ENCODE results near the gene PTPRN2.

Gene PTPRN2

DNA sequence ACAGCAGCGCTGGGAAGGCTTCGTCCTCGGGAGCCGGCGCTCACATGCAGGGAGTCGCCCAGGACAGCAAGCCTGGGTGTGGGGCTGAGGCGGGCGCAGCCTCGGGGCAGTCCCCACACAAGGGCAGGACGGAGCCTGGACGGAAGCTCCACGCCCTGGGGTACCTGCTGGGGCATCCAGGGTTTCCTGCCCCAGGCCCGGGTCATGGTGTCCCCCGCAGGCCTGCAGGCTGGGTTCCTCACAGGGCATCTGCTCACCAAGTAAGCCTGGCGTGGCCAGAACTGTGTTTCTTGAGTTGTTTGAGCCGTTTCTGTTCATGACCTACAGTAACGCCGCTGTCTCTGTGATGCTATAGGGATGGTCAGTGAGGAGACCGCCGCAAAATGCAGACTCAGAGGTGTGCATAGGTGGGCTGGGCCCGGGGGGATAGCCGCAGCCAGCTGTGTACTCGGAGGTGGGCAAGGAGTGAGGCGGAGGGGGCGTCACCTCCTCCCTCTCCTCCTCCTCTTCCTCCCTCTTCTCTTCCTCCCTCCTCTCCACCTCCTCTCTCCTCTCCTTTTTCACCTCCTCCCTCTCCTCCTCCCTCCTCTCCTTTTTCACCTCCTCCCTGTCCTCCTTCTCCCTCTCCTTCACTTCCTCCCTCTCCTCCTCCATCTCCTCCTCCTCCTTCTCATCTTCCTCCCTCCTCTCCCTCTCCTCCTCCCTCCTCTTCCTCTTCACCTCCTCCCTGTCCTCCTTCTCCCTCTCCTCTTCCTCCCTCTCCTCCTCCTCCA lies 811.9 kb downstream of the PTPRN2 start:
- no peaks in the 10 kb centered on the region for H3K36me3 ChIP-seq (ENCODE audit: insufficient read depth, low read length)
- H3K9me3 ChIP-seq (ENCODE audit: low read length): no peaks in the 10 kb centered on the region
- H3K27me3 ChIP-seq (ENCODE audit: control insufficient read depth in 1 of 2, insufficient read depth in 2 of 2, low read length in 2 of 2): no peaks in the 10 kb centered on the region
- H3K9ac ChIP-seq (ENCODE audit: low read length): no peak overlapping the region
- H3K27ac ChIP-seq (ENCODE audit: low read depth, low read length): no peak overlapping the region
- no peak overlapping the region for H3K4me3 ChIP-seq (ENCODE audit: low read depth in 1 of 2, low read length in 2 of 2)
- no peaks in the 10 kb centered on the region for H3K4me1 ChIP-seq (ENCODE audit: insufficient read depth, low read length)

DNA sequence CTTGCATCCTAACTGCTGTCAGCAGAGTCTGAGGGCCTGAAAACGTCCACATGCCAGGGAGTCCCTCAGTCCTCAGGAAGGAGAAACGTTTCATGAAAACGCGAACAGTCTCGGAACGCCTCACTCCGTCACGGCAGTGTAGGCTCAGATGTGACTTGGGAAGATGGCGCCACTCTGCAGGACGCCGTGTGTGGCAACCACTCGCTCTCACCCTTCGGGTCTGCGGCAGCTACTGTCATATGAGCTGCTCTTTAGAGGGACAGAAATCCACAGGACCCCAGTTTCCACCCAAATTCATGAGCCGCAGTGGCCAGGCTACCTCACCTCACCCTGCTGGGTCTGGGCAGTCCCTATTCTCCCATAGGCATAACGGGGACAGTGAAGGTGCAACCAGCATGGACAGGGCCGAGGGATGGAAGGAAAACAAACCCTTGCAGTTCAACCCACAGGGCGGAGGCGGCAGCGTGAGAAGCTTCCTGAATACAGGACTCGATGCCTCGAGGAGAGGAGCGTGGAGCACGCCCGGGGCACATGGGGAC lies 812.5 kb downstream of the PTPRN2 start:
- H3K9me3 ChIP-seq (ENCODE audit: low read length): no peaks in the 10 kb centered on the region
- H3K4me3 ChIP-seq (ENCODE audit: low read depth in 1 of 2, low read length in 2 of 2): no peak overlapping the region
- no peak overlapping the region for H3K27ac ChIP-seq (ENCODE audit: low read depth, low read length)
- no peaks in the 10 kb centered on the region for H3K36me3 ChIP-seq (ENCODE audit: insufficient read depth, low read length)
- H3K9ac ChIP-seq (ENCODE audit: low read length): no peak overlapping the region
- no peaks in the 10 kb centered on the region for H3K27me3 ChIP-seq (ENCODE audit: control insufficient read depth in 1 of 2, insufficient read depth in 2 of 2, low read length in 2 of 2)
- H3K4me1 ChIP-seq (ENCODE audit: insufficient read depth, low read length): no peaks in the 10 kb centered on the region

DNA sequence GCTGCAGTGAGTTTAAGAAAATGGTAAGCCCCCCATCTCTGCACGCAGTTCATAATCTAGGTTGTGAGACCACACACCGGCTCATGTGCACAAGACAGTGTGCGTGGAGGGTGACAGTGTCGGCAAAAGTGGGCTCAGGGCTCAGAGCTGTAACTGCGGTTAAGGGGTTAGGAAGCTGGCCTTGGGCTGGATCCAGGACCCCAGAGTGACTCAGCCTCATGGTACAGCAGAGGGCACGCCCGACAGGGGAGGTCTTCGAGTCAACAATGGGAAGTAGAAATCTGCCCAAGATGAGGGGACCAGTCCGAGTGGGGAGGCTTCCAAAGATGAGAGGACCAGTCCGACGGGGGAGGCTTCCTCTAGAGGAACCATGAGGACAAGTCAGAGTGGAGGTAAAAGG lies 813.1 kb downstream of the PTPRN2 start:
- Histone ChIP-seq H3K9me3 (ENCODE audit: low read length) (no peaks in the 10 kb centered on the region), H3K27me3 (ENCODE audit: control insufficient read depth in 1 of 2, insufficient read depth in 2 of 2, low read length in 2 of 2) (no peaks in the 10 kb centered on the region), H3K36me3 (ENCODE audit: insufficient read depth, low read length) (no peaks in the 10 kb centered on the region), H3K9ac (ENCODE audit: low read length) (no peak overlapping the region), H3K27ac (ENCODE audit: low read depth, low read length) (no peak overlapping the region), H3K4me1 (ENCODE audit: insufficient read depth, low read length) (no peaks in the 10 kb centered on the region), H3K4me3 (ENCODE audit: low read depth in 1 of 2, low read length in 2 of 2) (no peak overlapping the region)

DNA sequence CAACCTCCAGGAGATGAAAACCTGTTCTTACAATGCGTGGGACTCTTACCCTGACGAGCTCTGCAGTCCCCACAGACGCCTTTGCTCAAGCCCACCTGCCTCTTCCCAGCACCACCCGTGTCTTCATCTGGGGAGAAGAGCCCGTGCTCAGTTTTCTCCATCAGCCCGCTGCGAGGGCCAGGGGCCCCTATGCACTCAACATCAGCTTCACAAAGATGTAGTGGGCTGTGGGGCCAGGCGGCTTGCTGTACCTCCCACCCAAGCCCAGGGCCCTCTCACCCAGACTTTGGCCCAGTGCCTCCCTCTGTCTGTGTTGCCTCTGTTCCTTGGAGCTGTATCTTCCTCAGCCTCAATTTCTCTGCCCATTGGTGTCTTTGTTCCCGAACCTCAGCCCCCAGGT lies 814.3 kb downstream of the PTPRN2 start:
- Histone ChIP-seq H3K36me3 (ENCODE audit: insufficient read depth, low read length) (no peaks in the 10 kb centered on the region), H3K9me3 (ENCODE audit: low read length) (no peaks in the 10 kb centered on the region), H3K9ac (ENCODE audit: low read length) (no peak overlapping the region), H3K4me3 (ENCODE audit: low read depth in 1 of 2, low read length in 2 of 2) (no peak overlapping the region), H3K27me3 (ENCODE audit: control insufficient read depth in 1 of 2, insufficient read depth in 2 of 2, low read length in 2 of 2) (no peaks in the 10 kb centered on the region), H3K4me1 (ENCODE audit: insufficient read depth, low read length) (no peaks in the 10 kb centered on the region), H3K27ac (ENCODE audit: low read depth, low read length) (no peak overlapping the region)

DNA sequence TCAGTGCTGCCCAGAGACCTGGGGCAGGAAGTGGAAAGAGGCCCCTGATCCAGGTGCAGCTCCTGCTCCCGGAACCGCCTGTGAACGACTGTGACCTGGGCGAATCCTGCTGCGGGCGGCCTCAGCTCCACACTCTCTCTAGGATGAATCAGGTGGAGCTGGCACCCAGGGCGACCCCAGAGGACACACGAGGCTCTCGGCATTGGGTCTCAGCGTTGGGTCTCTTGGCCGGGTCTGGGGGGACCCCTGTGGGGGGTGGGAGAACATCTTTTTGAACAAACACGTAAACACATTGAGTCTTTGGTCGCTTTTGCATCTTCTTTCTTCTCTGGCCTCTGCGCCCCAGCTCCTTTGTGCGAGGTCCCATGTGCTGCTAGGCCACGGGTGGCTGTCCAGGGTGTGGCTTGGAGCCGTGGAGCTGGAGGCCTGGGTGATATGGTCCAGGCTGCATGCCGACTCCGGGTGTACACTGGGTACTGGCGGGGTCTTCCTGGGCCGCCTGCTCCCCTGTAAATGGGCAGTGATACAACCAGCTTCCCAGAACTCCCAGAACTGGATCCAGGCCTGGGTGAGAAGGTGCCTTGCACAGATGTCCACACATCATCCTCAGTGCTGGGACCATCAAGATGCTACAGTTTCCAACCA lies 815.0 kb downstream of the PTPRN2 start:
- no peak overlapping the region for H3K27ac ChIP-seq (ENCODE audit: low read depth, low read length)
- H3K9ac ChIP-seq (ENCODE audit: low read length): no peak overlapping the region
- no peaks in the 10 kb centered on the region for H3K4me1 ChIP-seq (ENCODE audit: insufficient read depth, low read length)
- H3K9me3 ChIP-seq (ENCODE audit: low read length): no peaks in the 10 kb centered on the region
- H3K4me3 ChIP-seq (ENCODE audit: low read depth in 1 of 2, low read length in 2 of 2): no peak overlapping the region
- no peaks in the 10 kb centered on the region for H3K36me3 ChIP-seq (ENCODE audit: insufficient read depth, low read length)
- H3K27me3 ChIP-seq (ENCODE audit: control insufficient read depth in 1 of 2, insufficient read depth in 2 of 2, low read length in 2 of 2): no peaks in the 10 kb centered on the region

DNA sequence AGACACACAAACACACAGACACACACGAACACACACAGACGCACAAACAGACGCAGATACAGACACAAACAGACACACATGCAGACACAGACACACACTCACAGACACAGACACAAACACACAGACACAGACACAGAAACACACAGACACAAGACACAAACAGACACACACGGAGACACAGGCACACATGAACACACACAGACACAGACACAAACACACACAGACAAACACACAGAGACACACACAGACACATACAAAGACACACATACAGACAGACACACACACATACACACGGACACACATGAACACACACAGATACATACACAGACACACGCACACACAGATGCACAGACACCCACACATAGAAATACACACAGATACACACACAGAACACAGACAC lies 815.9 kb downstream of the PTPRN2 start:
- no peak overlapping the region for H3K4me3 ChIP-seq (ENCODE audit: low read depth in 1 of 2, low read length in 2 of 2)
- H3K9ac ChIP-seq (ENCODE audit: low read length): no peak overlapping the region
- no peaks in the 10 kb centered on the region for H3K9me3 ChIP-seq (ENCODE audit: low read length)
- H3K4me1 ChIP-seq (ENCODE audit: insufficient read depth, low read length): no peaks in the 10 kb centered on the region
- no peaks in the 10 kb centered on the region for H3K27me3 ChIP-seq (ENCODE audit: control insufficient read depth in 1 of 2, insufficient read depth in 2 of 2, low read length in 2 of 2)
- H3K36me3 ChIP-seq (ENCODE audit: insufficient read depth, low read length): no peaks in the 10 kb centered on the region
- H3K27ac ChIP-seq (ENCODE audit: low read depth, low read length): no peak overlapping the region

DNA sequence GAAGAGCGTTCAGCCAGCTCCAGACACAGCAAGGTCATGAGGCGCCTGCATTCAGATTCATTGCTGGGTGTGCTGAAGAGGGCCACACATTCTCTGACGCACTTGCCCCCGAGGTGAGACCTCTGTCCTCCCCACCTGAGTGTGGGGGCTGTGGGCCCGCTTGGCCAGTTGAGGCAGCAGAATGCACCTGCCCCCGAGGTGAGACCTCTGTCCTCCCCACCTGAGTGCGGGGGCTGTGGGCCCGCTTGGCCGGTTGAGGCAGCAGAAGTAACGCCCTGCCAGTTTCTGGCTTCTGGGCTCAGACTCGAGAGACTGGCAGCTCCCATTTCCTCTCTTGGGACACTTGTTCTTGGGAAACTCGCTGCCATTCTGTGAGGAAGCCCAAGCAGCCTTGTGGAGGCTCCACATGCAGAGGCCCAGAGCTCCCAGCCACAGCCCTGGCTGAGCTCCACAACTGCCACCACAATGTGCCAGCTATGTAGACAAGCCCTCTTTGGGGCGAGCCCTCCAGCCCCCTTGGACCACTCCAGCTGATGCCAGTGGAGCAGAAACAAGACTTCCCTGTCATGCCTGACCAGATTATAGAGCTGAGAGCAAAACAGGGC lies 816.8 kb downstream of the PTPRN2 start:
- H3K4me3 ChIP-seq (ENCODE audit: low read depth in 1 of 2, low read length in 2 of 2): no peak overlapping the region
- H3K4me1 ChIP-seq (ENCODE audit: insufficient read depth, low read length): no peaks in the 10 kb centered on the region
- no peaks in the 10 kb centered on the region for H3K27me3 ChIP-seq (ENCODE audit: control insufficient read depth in 1 of 2, insufficient read depth in 2 of 2, low read length in 2 of 2)
- H3K27ac ChIP-seq (ENCODE audit: low read depth, low read length): no peak overlapping the region
- no peak overlapping the region for H3K9ac ChIP-seq (ENCODE audit: low read length)
- H3K36me3 ChIP-seq (ENCODE audit: insufficient read depth, low read length): no peaks in the 10 kb centered on the region
- no peaks in the 10 kb centered on the region for H3K9me3 ChIP-seq (ENCODE audit: low read length)

DNA sequence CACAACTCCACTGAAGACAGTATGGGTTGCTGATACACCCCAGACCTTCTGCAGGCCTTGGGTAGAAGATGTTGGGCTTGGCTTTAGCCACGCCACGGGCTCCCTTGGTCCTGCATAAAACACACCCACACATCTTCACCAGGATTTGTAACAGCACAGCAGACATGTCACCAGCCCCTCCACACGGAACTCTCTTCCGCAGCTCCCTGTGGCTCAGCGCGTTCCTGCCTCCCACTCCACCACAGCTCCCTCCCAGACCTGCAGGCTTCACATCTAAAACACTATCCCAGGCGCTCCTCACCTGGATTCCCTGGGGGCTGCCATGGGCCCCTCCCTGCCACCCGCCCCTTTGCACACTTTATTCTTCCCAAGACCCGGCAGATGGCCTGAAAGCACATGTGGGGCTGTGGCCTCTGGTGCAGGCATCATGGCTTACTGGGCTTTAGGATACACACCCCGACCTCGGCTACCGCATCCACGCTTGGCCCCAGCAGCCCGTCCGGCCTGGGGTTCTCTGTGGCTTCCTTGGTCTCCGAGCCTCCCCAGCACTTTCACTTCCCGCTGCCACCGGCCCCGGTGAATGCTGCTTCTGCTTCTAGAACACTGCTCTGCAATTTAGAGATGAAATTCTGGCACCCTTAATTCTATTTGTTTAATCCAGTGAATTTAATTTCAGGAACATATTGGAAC lies 818.0 kb downstream of the PTPRN2 start:
- no peak overlapping the region for H3K4me3 ChIP-seq (ENCODE audit: low read depth in 1 of 2, low read length in 2 of 2)
- H3K27me3 ChIP-seq (ENCODE audit: control insufficient read depth in 1 of 2, insufficient read depth in 2 of 2, low read length in 2 of 2): no peaks in the 10 kb centered on the region
- no peaks in the 10 kb centered on the region for H3K36me3 ChIP-seq (ENCODE audit: insufficient read depth, low read length)
- no peaks in the 10 kb centered on the region for H3K4me1 ChIP-seq (ENCODE audit: insufficient read depth, low read length)
- no peak overlapping the region for H3K27ac ChIP-seq (ENCODE audit: low read depth, low read length)
- no peak overlapping the region for H3K9ac ChIP-seq (ENCODE audit: low read length)
- H3K9me3 ChIP-seq (ENCODE audit: low read length): no peaks in the 10 kb centered on the region

DNA sequence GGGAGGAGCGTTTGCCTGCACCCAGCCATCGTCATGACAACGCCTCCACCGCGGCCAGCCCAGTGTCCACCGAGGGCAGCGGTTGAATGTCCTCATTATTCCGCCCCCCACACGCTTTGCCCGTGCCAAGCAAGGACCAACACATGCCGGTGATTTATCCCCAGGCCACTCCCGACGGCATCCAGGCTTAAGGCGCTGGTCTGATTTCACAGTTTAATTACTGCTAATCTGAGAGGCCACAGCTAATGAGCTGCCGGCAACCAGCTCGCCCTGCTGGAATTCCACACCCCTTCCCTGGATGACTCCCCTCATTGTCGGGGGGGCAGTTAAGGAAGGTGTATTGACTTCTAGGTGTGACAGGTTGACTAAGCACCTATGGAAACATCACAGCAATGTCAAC lies 818.5 kb downstream of the PTPRN2 start:
- Histone ChIP-seq H3K27ac (ENCODE audit: low read depth, low read length) (no peak overlapping the region), H3K9me3 (ENCODE audit: low read length) (no peaks in the 10 kb centered on the region), H3K27me3 (ENCODE audit: control insufficient read depth in 1 of 2, insufficient read depth in 2 of 2, low read length in 2 of 2) (no peaks in the 10 kb centered on the region), H3K4me3 (ENCODE audit: low read depth in 1 of 2, low read length in 2 of 2) (no peak overlapping the region), H3K4me1 (ENCODE audit: insufficient read depth, low read length) (no peaks in the 10 kb centered on the region), H3K9ac (ENCODE audit: low read length) (no peak overlapping the region), H3K36me3 (ENCODE audit: insufficient read depth, low read length) (no peaks in the 10 kb centered on the region)

DNA sequence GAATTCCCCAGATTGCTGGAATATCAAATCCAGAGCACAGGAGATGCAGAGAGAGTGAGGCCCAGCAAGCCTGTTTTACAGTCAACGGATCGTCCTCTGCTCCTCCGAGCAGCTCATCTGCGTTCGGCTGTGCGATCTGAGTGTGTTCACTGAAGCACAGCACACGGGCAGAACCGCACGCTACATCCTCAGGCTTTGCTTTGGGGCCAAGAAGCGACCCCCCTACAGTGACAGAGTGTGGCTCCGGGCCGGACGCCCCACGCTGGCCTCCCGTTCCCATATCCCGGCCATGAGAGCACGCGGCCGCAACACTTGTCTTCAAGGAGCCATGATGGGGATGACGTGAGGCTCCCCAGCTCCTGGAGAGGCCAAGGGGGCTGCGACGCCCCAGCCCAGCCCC lies 819.4 kb downstream of the PTPRN2 start:
- no peaks in the 10 kb centered on the region for H3K36me3 ChIP-seq (ENCODE audit: insufficient read depth, low read length)
- H3K27ac ChIP-seq (ENCODE audit: low read depth, low read length): no peak overlapping the region
- H3K27me3 ChIP-seq (ENCODE audit: control insufficient read depth in 1 of 2, insufficient read depth in 2 of 2, low read length in 2 of 2): no peaks in the 10 kb centered on the region
- H3K4me1 ChIP-seq (ENCODE audit: insufficient read depth, low read length): no peaks in the 10 kb centered on the region
- H3K4me3 ChIP-seq (ENCODE audit: low read depth in 1 of 2, low read length in 2 of 2): no peak overlapping the region
- H3K9ac ChIP-seq (ENCODE audit: low read length): no peak overlapping the region
- H3K9me3 ChIP-seq (ENCODE audit: low read length): no peaks in the 10 kb centered on the region

DNA sequence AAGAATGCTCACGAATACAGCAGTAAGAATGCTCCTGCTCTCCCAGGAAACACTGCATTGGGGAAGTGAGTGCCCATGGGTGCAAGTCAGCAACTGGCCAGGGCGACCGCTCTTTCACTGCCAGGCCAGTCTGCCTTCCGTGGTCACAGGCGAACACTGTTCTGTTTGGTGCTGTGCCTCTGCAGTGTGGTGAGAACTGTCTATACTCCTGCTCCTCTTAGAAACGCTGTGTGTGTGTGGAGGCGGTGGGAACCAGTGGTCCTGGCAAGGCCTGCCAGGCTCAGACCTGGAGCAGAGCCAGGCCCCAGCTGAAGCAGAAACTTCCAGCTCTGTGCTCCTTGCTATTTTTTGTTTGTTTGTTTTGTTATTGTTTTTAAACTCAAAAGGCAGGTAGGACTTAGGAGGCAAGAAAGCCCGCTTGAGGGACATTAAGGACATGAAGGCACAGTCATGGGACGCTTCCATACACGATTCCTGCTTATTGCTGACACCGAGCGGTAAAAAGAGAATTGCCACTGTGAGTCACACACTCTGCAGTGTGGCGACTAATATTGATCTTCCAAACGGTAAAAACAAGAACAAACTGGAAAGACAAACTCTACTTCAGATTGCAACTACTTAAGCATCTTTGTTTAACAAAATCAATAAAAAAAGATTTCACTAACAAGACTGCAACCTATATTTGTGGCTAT lies 820.0 kb downstream of the PTPRN2 start:
- H3K9ac ChIP-seq (ENCODE audit: low read length): no peak overlapping the region
- H3K27me3 ChIP-seq (ENCODE audit: control insufficient read depth in 1 of 2, insufficient read depth in 2 of 2, low read length in 2 of 2): no peaks in the 10 kb centered on the region
- H3K4me3 ChIP-seq (ENCODE audit: low read depth in 1 of 2, low read length in 2 of 2): no peak overlapping the region
- H3K9me3 ChIP-seq (ENCODE audit: low read length): no peaks in the 10 kb centered on the region
- no peaks in the 10 kb centered on the region for H3K4me1 ChIP-seq (ENCODE audit: insufficient read depth, low read length)
- no peaks in the 10 kb centered on the region for H3K36me3 ChIP-seq (ENCODE audit: insufficient read depth, low read length)
- no peak overlapping the region for H3K27ac ChIP-seq (ENCODE audit: low read depth, low read length)

Data from muscle layer of colon (tissue), 2 donors.